GM13976 (cell line): ENCODE data around the gene RGS9BP.
"Not testable (repeated sequence)": the region's sequence is repeated elsewhere in the genome, so short reads cannot be mapped to it uniquely, and the experiment has no call there.

Source experiments
- DNase-seq: peaks from one replicate; pipeline ENCODE4 v3.0.0; 2012; ENCODE audit warnings: low spot score
- in situ Hi-C: fragments of 300-500 bp; cut with MboI; formaldehyde crosslinking; loops from one replicate; pipeline ENCODE4 v1.12.0; 2022; ENCODE audit warnings: low sequenced_read_pairs, mixed read lengths, inconsistent platforms; ENCODE audit not compliant: unreplicated experiment
- TF ChIP-seq, protein P1 (sequence below): IDR thresholded peaks from 2 replicates; pipeline ENCODE4 v1.5.1; 2012; ENCODE audit warnings: borderline replicate concordance, mild to moderate bottlenecking; ENCODE audit not compliant: insufficient read depth; ENCODE audit errors: extremely low read depth, missing control alignments, control extremely low read depth

Gene RGS9BP

GRCh38 chr19:32638625-32639024 lies 37.0 kb upstream of the RGS9BP start:
- DNase-seq: no peak
- TF ChIP-seq, protein P1, sequence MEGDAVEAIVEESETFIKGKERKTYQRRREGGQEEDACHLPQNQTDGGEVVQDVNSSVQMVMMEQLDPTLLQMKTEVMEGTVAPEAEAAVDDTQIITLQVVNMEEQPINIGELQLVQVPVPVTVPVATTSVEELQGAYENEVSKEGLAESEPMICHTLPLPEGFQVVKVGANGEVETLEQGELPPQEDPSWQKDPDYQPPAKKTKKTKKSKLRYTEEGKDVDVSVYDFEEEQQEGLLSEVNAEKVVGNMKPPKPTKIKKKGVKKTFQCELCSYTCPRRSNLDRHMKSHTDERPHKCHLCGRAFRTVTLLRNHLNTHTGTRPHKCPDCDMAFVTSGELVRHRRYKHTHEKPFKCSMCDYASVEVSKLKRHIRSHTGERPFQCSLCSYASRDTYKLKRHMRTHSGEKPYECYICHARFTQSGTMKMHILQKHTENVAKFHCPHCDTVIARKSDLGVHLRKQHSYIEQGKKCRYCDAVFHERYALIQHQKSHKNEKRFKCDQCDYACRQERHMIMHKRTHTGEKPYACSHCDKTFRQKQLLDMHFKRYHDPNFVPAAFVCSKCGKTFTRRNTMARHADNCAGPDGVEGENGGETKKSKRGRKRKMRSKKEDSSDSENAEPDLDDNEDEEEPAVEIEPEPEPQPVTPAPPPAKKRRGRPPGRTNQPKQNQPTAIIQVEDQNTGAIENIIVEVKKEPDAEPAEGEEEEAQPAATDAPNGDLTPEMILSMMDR: no peak
- in situ Hi-C loops: no loop called here

GRCh38 chr19:32642771-32643170 lies 32.9 kb upstream of the RGS9BP start:
- TF ChIP-seq, protein P1: no peak
- in situ Hi-C loops: no loop called here
- no peak for DNase-seq

- no peak for DNase-seq
- in situ Hi-C loops: no loop called here
- TF ChIP-seq, protein P1: no peak
Measured at GRCh38 chr19:32646556-32646955, 29.1 kb upstream of the RGS9BP start.

- DNase-seq: no peak
- in situ Hi-C loops: no loop called here
- TF ChIP-seq, protein P1: no peak
Measured at GRCh38 chr19:32647361-32647760, 28.3 kb upstream of the RGS9BP start.

GRCh38 chr19:32649751-32650150 lies 25.9 kb upstream of the RGS9BP start:
- no peak for DNase-seq
- in situ Hi-C loops: no loop called here
- TF ChIP-seq, protein P1: no peak

GRCh38 chr19:32650671-32651070 lies 25.0 kb upstream of the RGS9BP start:
- in situ Hi-C loops: no loop called here
- TF ChIP-seq, protein P1: no peak

GRCh38 chr19:32651729-32652140 lies 23.9 kb upstream of the RGS9BP start:
- no peak for DNase-seq
- in situ Hi-C loops: no loop called here
- TF ChIP-seq, protein P1: no peak

More at GRCh38 chr19:32650671-32651070, 25.0 kb upstream of the RGS9BP start:
- no peak for DNase-seq

DNA sequence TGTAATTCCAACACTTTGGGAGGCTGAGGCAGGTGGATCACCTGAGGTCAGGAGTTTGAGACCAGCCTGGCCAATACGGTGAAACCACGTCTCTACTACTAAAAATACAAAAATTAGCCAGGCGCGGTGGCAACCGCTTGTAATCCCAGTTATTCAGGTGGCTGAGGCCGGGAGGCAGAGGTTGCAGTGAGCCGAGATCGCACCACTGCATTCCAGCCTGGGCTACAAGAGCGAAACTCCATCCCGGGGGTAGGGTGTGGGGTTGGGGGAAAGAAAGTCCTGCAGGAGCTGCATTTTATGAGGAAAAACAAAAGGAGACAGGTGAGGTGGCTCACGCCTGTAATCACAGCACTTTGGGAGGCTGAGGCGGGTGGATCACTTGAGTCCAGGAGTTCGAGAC lies 23.3 kb upstream of the RGS9BP start:
- in situ Hi-C loops, DNase-seq: not testable (repeated sequence)
